ENCODE results near the gene PDE4D. TPM values are rescaled to one million over a fixed set of nuclear protein-coding genes. Genes with fewer than 3 reads are reported as not detected.

PDE4D gene
- total and polyA plus RNA-seq, 2 donors (not counting 3 experiments of a cell fraction or from before 2014, with no cell fraction given), result 34.5 to 51.2 TPM

DNA sequence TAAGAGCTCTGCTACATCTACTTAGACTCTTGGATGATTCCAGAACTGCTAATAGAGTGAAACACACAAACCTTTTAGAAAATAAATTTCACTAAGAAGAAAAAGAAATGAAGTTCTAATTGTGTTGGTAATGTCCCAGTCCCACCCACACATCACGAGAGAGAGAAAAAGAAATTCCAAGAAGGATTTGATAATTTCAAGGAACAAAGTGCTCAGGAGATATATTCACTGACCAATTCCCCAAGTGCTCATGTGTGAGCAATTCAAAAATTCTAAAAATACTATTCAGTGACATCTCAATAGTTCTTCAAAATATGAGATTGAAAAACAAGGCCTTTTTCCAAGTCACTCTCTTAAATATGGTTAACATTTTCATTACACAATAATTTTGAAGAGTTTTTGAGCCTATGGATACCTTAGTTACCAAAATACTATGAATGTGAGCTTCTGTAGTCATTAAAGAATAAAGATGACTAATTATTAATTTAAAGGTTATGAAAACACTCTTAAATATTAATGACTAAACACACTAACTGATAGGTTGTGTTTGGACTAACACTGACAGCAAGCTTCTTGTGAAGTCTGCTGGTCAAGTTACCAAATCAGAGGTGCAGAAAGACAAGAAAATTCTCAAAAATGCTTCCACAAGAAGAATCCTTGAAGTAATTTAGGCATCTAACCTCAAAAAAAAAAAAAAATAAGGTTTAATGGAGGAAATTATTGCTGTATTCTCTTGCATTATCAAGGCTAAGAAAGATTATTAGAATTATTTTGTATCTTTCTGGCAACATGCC is 245.3 kb downstream of the PDE4D start:
- intact Hi-C loops (cut with micrococcal nuclease) (loop anchor here (5.0 kb wide), 1 partner anchor 51 kb away; no protein-coding TSS in a partner anchor), dilution Hi-C loops (cut with MboI; ENCODE audit: extremely low pct_ligation_motif_present, low sequenced_read_pairs) (no loop called here)
- FAIRE-seq (no peak), DNase-seq (ENCODE audit: low read depth, low spot score) (no peak)
- Histone ChIP-seq H2AFZ (ENCODE audit: low read depth, low read length) (no peak overlapping the region), H3K4me3 (replicated peaks in 1 of 3; ENCODE audit: insufficient read depth in 1 of 3, low read depth in 1 of 3, low read length in 3 of 3) (peak overlapping the region in 1 of 3 experiments; percentile 14), H3K27me3 (ENCODE audit: control insufficient read depth in 2 of 2, insufficient read depth in 2 of 2, low read length in 2 of 2) (no peaks in the 10 kb centered on the region), H4K20me1 (replicated peaks; ENCODE audit: control insufficient read depth, extremely low read depth, insufficient read depth, low read length) (no peaks in the 10 kb centered on the region), H3K4me2 (ENCODE audit: insufficient read depth, low read length) (peak overlapping the region; percentile 81), H3K79me2 (ENCODE audit: control insufficient read depth, insufficient read depth, low read length) (no peaks in the 10 kb centered on the region), H3K9me1 (replicated peaks; ENCODE audit: control insufficient read depth, extremely low read depth, insufficient read depth, low read length) (no peaks in the 10 kb centered on the region), H3K36me3 (ENCODE audit: control insufficient read depth in 2 of 2, extremely low read depth in 1 of 2, insufficient read depth in 2 of 2, low read length in 2 of 2) (no peaks in the 10 kb centered on the region), H3K4me1 (ENCODE audit: control insufficient read depth, extremely low read depth, insufficient read depth, low read length) (peaks cover 24% of the 10 kb centered on the region), H3K9ac (replicated peaks; ENCODE audit: extremely low read depth, insufficient read depth, low read length) (peak overlapping the region; percentile 21), H3K27ac (ENCODE audit: insufficient read depth, low read depth, low read length) (peak overlapping the region; percentile 79), H3K9me3 (replicated peaks; ENCODE audit: control insufficient read depth, insufficient read depth, low read length) (no peaks in the 10 kb centered on the region)
- ChIA-PET POLR2A (no interaction called here), CTCF (interaction anchor here (0.7 to 3.5 kb wide), 9 partner anchors 13 to 152 kb away, joined by 3 to 20 read pairs (median 6); no protein-coding TSS in a partner anchor)
- TF ChIP-seq, protein P1, sequence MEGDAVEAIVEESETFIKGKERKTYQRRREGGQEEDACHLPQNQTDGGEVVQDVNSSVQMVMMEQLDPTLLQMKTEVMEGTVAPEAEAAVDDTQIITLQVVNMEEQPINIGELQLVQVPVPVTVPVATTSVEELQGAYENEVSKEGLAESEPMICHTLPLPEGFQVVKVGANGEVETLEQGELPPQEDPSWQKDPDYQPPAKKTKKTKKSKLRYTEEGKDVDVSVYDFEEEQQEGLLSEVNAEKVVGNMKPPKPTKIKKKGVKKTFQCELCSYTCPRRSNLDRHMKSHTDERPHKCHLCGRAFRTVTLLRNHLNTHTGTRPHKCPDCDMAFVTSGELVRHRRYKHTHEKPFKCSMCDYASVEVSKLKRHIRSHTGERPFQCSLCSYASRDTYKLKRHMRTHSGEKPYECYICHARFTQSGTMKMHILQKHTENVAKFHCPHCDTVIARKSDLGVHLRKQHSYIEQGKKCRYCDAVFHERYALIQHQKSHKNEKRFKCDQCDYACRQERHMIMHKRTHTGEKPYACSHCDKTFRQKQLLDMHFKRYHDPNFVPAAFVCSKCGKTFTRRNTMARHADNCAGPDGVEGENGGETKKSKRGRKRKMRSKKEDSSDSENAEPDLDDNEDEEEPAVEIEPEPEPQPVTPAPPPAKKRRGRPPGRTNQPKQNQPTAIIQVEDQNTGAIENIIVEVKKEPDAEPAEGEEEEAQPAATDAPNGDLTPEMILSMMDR (IDR thresholded peaks at IDR 0.05; ENCODE audit: extremely low read depth in 1 of 2, insufficient read depth in 1 of 2, low read depth in 1 of 2, low read length in 2 of 2), result no peak
- no peak for TF ChIP-seq GATA2 (IDR thresholded peaks at IDR 0.05; ENCODE audit: insufficient read depth, insufficient read length, low read depth, low read length)
- no peak for TF ChIP-seq POLR2A (IDR thresholded peaks at IDR 0.05; ENCODE audit: low read depth, low read length)
- no peak for TF ChIP-seq POLR2AphosphoS5 (IDR thresholded peaks at IDR 0.05; ENCODE audit: insufficient read depth, low read depth, low read length)
- TF ChIP-seq MYC (IDR thresholded peaks at IDR 0.05; ENCODE audit: low read depth, low read length), result no peak
- no TSS peak for BruUV-seq (replicated peaks)

Data from endothelial cell of umbilical vein (primary cell).